Transverse colon (tissue), 4 donors: ENCODE measurements around the gene RTN3. TPM values are rescaled to one million over a fixed set of nuclear protein-coding genes. Genes with fewer than 3 reads are reported as not detected.

Source experiments
- DNase-seq: peaks from one replicate; pipeline ENCODE4 v3.0.0-alpha.2; 2019
- H3K27ac ChIP-seq, 4 donors: fragments of 200-600 bp; sonication (generic); 2 replicates each; pipeline ENCODE4 v1.5.1; 2016 to 2018; ENCODE audit warnings: inconsistent platforms in 4 of 4
- H3K27me3 ChIP-seq: fragments of 200-600 bp; sonication (generic); 2 replicates; pipeline ENCODE4 v1.5.1; 2017; ENCODE audit warnings: inconsistent platforms
- H3K36me3 ChIP-seq, 4 donors: fragments of 200-600 bp; sonication (generic); 2 replicates each; pipeline ENCODE4 v1.5.1; 2017 to 2019; ENCODE audit warnings: inconsistent platforms in 4 of 4
- H3K4me1 ChIP-seq, 4 donors: fragments of 200-600 bp; sonication (generic); 2 replicates each; pipeline ENCODE4 v1.5.1; 2017 to 2020; ENCODE audit warnings: inconsistent platforms in 4 of 4
- H3K4me3 ChIP-seq, 4 donors: fragments of 200-600 bp; sonication (generic); 1 replicate in 1 of 4; 2 replicates in 3 of 4; pipeline versions ENCODE4 v1.5.1 to v1.6.1; 2017 to 2019; ENCODE audit warnings: inconsistent platforms in 4 of 4
- H3K9me3 ChIP-seq, 2 donors: fragments of 200-600 bp; sonication (generic); 2 replicates each; pipeline ENCODE4 v1.5.1; 2017 to 2019; ENCODE audit warnings: inconsistent platforms in 2 of 2
- EP300 ChIP-seq: sonication (generic); formaldehyde crosslinking; IDR thresholded peaks from one replicate; pipeline ENCODE4 v1.6.1; 2017; ENCODE audit warnings: antibody characterized with exemption, low read depth
- POLR2A ChIP-seq: fragments of 450-650 bp; IDR thresholded peaks from one replicate; pipeline ENCODE4 v1.6.1; 2016; ENCODE audit warnings: antibody characterized with exemption, mild to moderate bottlenecking, moderate library complexity
- POLR2AphosphoS5 ChIP-seq, 3 donors: sonication (generic); formaldehyde crosslinking; IDR thresholded peaks; one replicate each; pipeline ENCODE4 v1.6.1; 2016; ENCODE audit warnings: antibody characterized with exemption in 3 of 3
- WGBS, 2 donors: methylation state at CpG; one replicate each; pipeline ENCODE4 v1.1.5; 2018; ENCODE audit warnings: low coverage in 1 of 2; 5-methylcytosine and 5-hydroxymethylcytosine counted together
- in situ Hi-C, 4 donors: fragments of 200-750 bp; cut with MboI; loops; one replicate each; pipeline versions ENCODE4 v1.15.0 to v1.15.1; 2017; ENCODE audit warnings: low sequenced_read_pairs in 3 of 4, low pct_ligation_motif_present in 1 of 4, low pct_unique_long_range_greater_than_20kb in 1 of 4
- intact Hi-C: fragments of 100-400 bp; cut with DNase I; formaldehyde crosslinking; loops from one replicate; pipeline ENCODE4 v1.15.1; 2023; ENCODE audit warnings: low total_unique reads
- total RNA-seq, 4 donors: library from RNA; depleted of rRNA; stranded (reverse); fragments of >200 nt; gene quantifications; one replicate each; pipeline ENCODE4 v1.1.0, GENCODE V29; 2016
- TF ChIP-seq, protein P1 (sequence below), 5 experiments: fragments of 200-600 bp in 3 of 5; fragments of 450-650 bp in 2 of 5; sonication (generic) in 3 of 5; IDR thresholded peaks; 1 replicate in 2 of 5; 2 replicates in 3 of 5; pipeline ENCODE4 v1.5.1; 2016 to 2017; ENCODE audit warnings: antibody characterized with exemption in 5 of 5, inconsistent platforms in 3 of 5, mild to moderate bottlenecking in 2 of 5, moderate library complexity in 1 of 5

RTN3 gene
- total RNA-seq, 4 donors from 2014 or later = 44.8 to 187 (median 117) TPM

DNA sequence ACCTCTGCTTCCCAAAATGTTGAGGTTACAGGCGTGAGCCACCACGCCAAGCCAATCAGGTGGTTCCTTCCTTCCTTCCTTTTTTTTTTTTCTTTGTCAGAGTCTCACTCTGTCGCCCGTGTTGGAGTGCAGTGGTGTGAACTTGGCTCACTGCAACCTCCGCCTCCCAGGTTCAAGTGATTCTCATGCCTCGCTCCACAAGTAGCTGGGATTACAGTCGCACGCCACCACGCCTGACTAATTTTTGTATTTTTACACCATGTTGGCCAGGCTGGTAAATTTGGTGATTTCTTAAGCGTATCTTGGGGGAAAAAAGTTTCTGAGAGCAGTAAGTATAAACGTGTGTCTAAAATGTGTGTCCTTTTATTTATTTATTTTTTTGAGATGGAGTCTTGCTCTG lies 113.8 kb downstream of the RTN3 start:
- in situ Hi-C loops = no loop called here
- intact Hi-C loops = no loop called here
- Histone ChIP-seq H3K9me3 (peaks cover 11 to 15% of the 10 kb centered on the region in 2 donors), H3K27me3 (no peaks in the 10 kb centered on the region), H3K4me3 (no peak overlapping the region), H3K36me3 (no peaks in the 10 kb centered on the region), H3K4me1 (no peaks in the 10 kb centered on the region), H3K27ac (no peak overlapping the region)
- TF ChIP-seq, protein P1, sequence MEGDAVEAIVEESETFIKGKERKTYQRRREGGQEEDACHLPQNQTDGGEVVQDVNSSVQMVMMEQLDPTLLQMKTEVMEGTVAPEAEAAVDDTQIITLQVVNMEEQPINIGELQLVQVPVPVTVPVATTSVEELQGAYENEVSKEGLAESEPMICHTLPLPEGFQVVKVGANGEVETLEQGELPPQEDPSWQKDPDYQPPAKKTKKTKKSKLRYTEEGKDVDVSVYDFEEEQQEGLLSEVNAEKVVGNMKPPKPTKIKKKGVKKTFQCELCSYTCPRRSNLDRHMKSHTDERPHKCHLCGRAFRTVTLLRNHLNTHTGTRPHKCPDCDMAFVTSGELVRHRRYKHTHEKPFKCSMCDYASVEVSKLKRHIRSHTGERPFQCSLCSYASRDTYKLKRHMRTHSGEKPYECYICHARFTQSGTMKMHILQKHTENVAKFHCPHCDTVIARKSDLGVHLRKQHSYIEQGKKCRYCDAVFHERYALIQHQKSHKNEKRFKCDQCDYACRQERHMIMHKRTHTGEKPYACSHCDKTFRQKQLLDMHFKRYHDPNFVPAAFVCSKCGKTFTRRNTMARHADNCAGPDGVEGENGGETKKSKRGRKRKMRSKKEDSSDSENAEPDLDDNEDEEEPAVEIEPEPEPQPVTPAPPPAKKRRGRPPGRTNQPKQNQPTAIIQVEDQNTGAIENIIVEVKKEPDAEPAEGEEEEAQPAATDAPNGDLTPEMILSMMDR (IDR thresholded peaks at IDR 0.05) = no peak
- TF ChIP-seq POLR2AphosphoS5 (IDR thresholded peaks at IDR 0.05) (no peak), POLR2A (no peak), EP300 (no peak)
- no peak for DNase-seq
- WGBS, 2 donors = 79% methylated on average over 11 of the region's 11 CpGs; no CpG with 5 or more reads in 1 of the 2 donors

DNA sequence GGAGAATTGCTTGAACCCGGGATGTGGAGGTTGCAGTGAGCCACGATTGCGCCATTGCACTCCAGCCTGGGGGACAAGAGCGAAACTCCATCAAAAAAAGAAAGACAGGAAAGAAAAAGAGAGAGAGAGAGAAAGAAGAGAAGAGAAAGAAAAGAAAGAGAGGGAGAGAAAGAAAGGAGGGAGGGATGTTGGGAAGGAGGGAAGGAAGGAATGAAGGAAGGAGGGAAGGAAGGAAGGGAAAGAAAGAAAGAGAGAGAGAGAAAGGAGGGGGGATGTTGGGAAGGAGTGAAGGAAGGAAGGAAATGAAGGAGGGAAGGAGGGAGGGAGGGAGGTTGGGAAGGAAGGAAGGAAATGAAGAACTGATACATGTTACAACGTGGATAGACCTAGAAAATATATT lies 119.6 kb downstream of the RTN3 start:
- DNase-seq = no peak
- intact Hi-C loops = no loop called here
- Histone ChIP-seq H3K4me3 (no peak overlapping the region), H3K36me3 (no peaks in the 10 kb centered on the region), H3K27ac (no peak overlapping the region), H3K9me3 (no peaks in the 10 kb centered on the region), H3K27me3 (no peaks in the 10 kb centered on the region), H3K4me1 (peaks cover 0 to 15% (median 11%) of the 10 kb centered on the region in 4 donors)
- WGBS, 2 donors = 81% methylated on average over 4 to 5 of the region's 5 CpGs
- in situ Hi-C loops = no loop called here
- TF ChIP-seq, protein P1 (IDR thresholded peaks at IDR 0.05) = no peak
- no peak for TF ChIP-seq EP300
- no peak for TF ChIP-seq POLR2A
- no peak for TF ChIP-seq POLR2AphosphoS5 (IDR thresholded peaks at IDR 0.05)

GRCh38 chr11:63802637-63803414 lies 121.5 kb downstream of the RTN3 start:
- TF ChIP-seq POLR2A (no peak), EP300 (no peak), POLR2AphosphoS5 (IDR thresholded peaks at IDR 0.05) (no peak)
- TF ChIP-seq, protein P1 (IDR thresholded peaks at IDR 0.05) = no peak
- no peak overlapping the region for H3K27ac ChIP-seq
- H3K27me3 ChIP-seq = no peaks in the 10 kb centered on the region
- intact Hi-C loops = no loop called here
- H3K36me3 ChIP-seq = no peaks in the 10 kb centered on the region
- H3K9me3 ChIP-seq = no peaks in the 10 kb centered on the region
- no peak for DNase-seq
- in situ Hi-C loops = no loop called here
- H3K4me3 ChIP-seq = no peak overlapping the region
- WGBS, 2 donors = 73 to 75% methylated on average over 4 to 10 of the region's 10 CpGs
- H3K4me1 ChIP-seq = peaks cover 0 to 15% (median 11%) of the 10 kb centered on the region in 4 donors

GRCh38 chr11:63804259-63804658 lies 123.0 kb downstream of the RTN3 start:
- peak; percentile 64 for DNase-seq
- Histone ChIP-seq H3K36me3 (no peaks in the 10 kb centered on the region), H3K27ac (peak overlapping the region; percentile 29 to 46 (median 45)), H3K27me3 (no peaks in the 10 kb centered on the region), H3K4me1 (peaks cover 0 to 15% (median 11%) of the 10 kb centered on the region in 4 donors), H3K4me3 (no peak overlapping the region), H3K9me3 (no peaks in the 10 kb centered on the region)
- TF ChIP-seq POLR2AphosphoS5 (IDR thresholded peaks at IDR 0.05) (peak in 1 of 3 donors; percentile 65), POLR2A (no peak)
- TF ChIP-seq, protein P1 (IDR thresholded peaks at IDR 0.05) = no peak
- WGBS, 2 donors = 48 to 50% methylated on average over 4 to 6 of the region's 6 CpGs
- intact Hi-C loops = no loop called here
- in situ Hi-C loops = no loop called here
